Mesenchymal stem cell (in vitro differentiated cells and primary cell): ENCODE data around the gene PCSK1N. TPM values are rescaled to one million over a fixed set of nuclear protein-coding genes. Genes with fewer than 3 reads are reported as not detected.
"Not testable (repeated sequence)": the region's sequence is repeated elsewhere in the genome, so short reads cannot be mapped to it uniquely, and the experiment has no call there.

Source experiments
- DNase-seq: peaks from one replicate; pipeline ENCODE4 v3.0.0-alpha.2; 2013
- H2AFZ ChIP-seq: one replicate; pipeline ENCODE4 v1.6.1; 2013; ENCODE audit warnings: low read depth, mild to moderate bottlenecking, control low read depth, inconsistent platforms, low read length, moderate library complexity
- H2AK5ac ChIP-seq: 2 replicates; pipeline ENCODE4 v1.6.1; 2013; ENCODE audit warnings: low read length, moderate library complexity, mild to moderate bottlenecking, inconsistent platforms; ENCODE audit not compliant: severe bottlenecking
- H2BK120ac ChIP-seq: one replicate; pipeline ENCODE4 v1.6.1; 2013; ENCODE audit warnings: low read depth, mild to moderate bottlenecking, inconsistent platforms, low read length, moderate library complexity
- H2BK12ac ChIP-seq, 2 experiments: one replicate each; pipeline ENCODE4 v1.6.1; 2013; ENCODE audit warnings: inconsistent platforms in 2 of 2, low read length in 2 of 2, mild to moderate bottlenecking in 2 of 2, moderate library complexity in 2 of 2, control low read depth in 1 of 2
- H2BK15ac ChIP-seq: one replicate; pipeline ENCODE4 v1.6.1; 2013; ENCODE audit warnings: mild to moderate bottlenecking, low read depth, inconsistent platforms; ENCODE audit not compliant: poor library complexity, severe bottlenecking
- H2BK5ac ChIP-seq: 2 replicates; pipeline ENCODE4 v1.6.1; 2013; ENCODE audit warnings: low read depth, mild to moderate bottlenecking, low read length, control low read depth, inconsistent platforms; ENCODE audit not compliant: poor library complexity, severe bottlenecking
- H3K14ac ChIP-seq, 2 experiments: one replicate each; pipeline ENCODE4 v1.6.1; 2013; ENCODE audit warnings: inconsistent platforms in 2 of 2, low read length in 2 of 2, control low read depth in 1 of 2, mild to moderate bottlenecking in 1 of 2, moderate library complexity in 1 of 2
- H3K18ac ChIP-seq, 2 experiments: one replicate each; pipeline ENCODE4 v1.6.1; 2013; ENCODE audit warnings: inconsistent platforms in 2 of 2, low read length in 2 of 2, control low read depth in 1 of 2, low read depth in 1 of 2, mild to moderate bottlenecking in 1 of 2
- H3K23ac ChIP-seq, 2 experiments: one replicate each; pipeline ENCODE4 v1.6.1; 2013; ENCODE audit warnings: inconsistent platforms in 2 of 2, low read length in 2 of 2, mild to moderate bottlenecking in 2 of 2, moderate library complexity in 2 of 2, control low read depth in 1 of 2
- H3K27ac ChIP-seq: 2 replicates; pipeline ENCODE4 v1.5.1; 2013; ENCODE audit warnings: mild to moderate bottlenecking, moderate library complexity, low read length, control low read depth, inconsistent platforms; ENCODE audit not compliant: poor library complexity, severe bottlenecking
- H3K27me3 ChIP-seq, 2 experiments: 2 replicates each; pipeline versions ENCODE4 v1.6.1 to v1.7.0; 2013; ENCODE audit warnings: low read length in 2 of 2, mild to moderate bottlenecking in 2 of 2, moderate library complexity in 2 of 2, control low read depth in 1 of 2, inconsistent platforms in 1 of 2; ENCODE audit not compliant: control insufficient read depth in 1 of 2, insufficient read depth in 1 of 2
- H3K36me3 ChIP-seq, 2 experiments: 2 replicates each; pipeline versions ENCODE4 v1.6.1 to v1.7.0; 2013; ENCODE audit warnings: low read length in 2 of 2, control low read depth in 1 of 2, inconsistent platforms in 1 of 2, low read depth in 1 of 2, mild to moderate bottlenecking in 1 of 2; ENCODE audit not compliant: insufficient read depth in 2 of 2, control insufficient read depth in 1 of 2
- H3K4ac ChIP-seq, 2 experiments: one replicate each; pipeline ENCODE4 v1.6.1; 2013; ENCODE audit warnings: inconsistent platforms in 2 of 2, low read length in 2 of 2, mild to moderate bottlenecking in 2 of 2, moderate library complexity in 2 of 2, control low read depth in 1 of 2, low read depth in 1 of 2
- H3K4me1 ChIP-seq: 2 replicates; pipeline ENCODE4 v1.6.1; 2013; ENCODE audit warnings: low read depth, low read length, control low read depth; ENCODE audit not compliant: control insufficient read depth, insufficient read depth
- H3K4me2 ChIP-seq: 2 replicates; pipeline ENCODE4 v1.6.1; 2013; ENCODE audit warnings: low read length, mild to moderate bottlenecking, inconsistent platforms; ENCODE audit not compliant: poor library complexity, severe bottlenecking
- H3K4me3 ChIP-seq, 2 experiments: 2 replicates each; pipeline versions ENCODE4 v1.5.1 to v1.7.0; 2013; ENCODE audit warnings: low read length in 2 of 2, mild to moderate bottlenecking in 2 of 2, control low read depth in 1 of 2, low read depth in 1 of 2; ENCODE audit not compliant: insufficient read depth in 1 of 2
- H3K79me1 ChIP-seq: replicated peaks from 2 replicates; pipeline ENCODE4 v1.6.1; 2013; ENCODE audit warnings: mild to moderate bottlenecking, control low read depth, low read length, inconsistent platforms; ENCODE audit not compliant: poor library complexity, severe bottlenecking
- H3K9ac ChIP-seq: 2 replicates; pipeline ENCODE4 v1.7.0; 2013; ENCODE audit warnings: mild to moderate bottlenecking, low read length, moderate library complexity
- H3K9me3 ChIP-seq: 2 replicates; pipeline ENCODE4 v1.7.0; 2013; ENCODE audit warnings: mild to moderate bottlenecking, low read length; ENCODE audit not compliant: control insufficient read depth
- H4K8ac ChIP-seq: one replicate; pipeline ENCODE4 v1.6.1; 2013; ENCODE audit warnings: inconsistent platforms, mild to moderate bottlenecking, low read length, moderate library complexity
- H4K91ac ChIP-seq: one replicate; pipeline ENCODE4 v1.6.1; 2013; ENCODE audit warnings: mild to moderate bottlenecking, low read length, inconsistent platforms
- WGBS: methylation state at CpG from one replicate; pipeline ENCODE4 v1.1.7; 2013; ENCODE audit warnings: mixed read lengths; 5-methylcytosine and 5-hydroxymethylcytosine counted together
- polyA plus RNA-seq, 2 experiments: library from polyadenylated mRNA; stranded (reverse); fragments of 200-250 nt; gene quantifications; one replicate each; pipeline ENCODE4 v1.2.3, GENCODE V29; 2013

The PCSK1N gene, protein sequence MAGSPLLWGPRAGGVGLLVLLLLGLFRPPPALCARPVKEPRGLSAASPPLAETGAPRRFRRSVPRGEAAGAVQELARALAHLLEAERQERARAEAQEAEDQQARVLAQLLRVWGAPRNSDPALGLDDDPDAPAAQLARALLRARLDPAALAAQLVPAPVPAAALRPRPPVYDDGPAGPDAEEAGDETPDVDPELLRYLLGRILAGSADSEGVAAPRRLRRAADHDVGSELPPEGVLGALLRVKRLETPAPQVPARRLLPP
- 0.12 TPM for polyA plus RNA-seq (2013, experiment 1 of 2)
- polyA plus RNA-seq (2013, experiment 2 of 2), result 0.16 TPM

DNA sequence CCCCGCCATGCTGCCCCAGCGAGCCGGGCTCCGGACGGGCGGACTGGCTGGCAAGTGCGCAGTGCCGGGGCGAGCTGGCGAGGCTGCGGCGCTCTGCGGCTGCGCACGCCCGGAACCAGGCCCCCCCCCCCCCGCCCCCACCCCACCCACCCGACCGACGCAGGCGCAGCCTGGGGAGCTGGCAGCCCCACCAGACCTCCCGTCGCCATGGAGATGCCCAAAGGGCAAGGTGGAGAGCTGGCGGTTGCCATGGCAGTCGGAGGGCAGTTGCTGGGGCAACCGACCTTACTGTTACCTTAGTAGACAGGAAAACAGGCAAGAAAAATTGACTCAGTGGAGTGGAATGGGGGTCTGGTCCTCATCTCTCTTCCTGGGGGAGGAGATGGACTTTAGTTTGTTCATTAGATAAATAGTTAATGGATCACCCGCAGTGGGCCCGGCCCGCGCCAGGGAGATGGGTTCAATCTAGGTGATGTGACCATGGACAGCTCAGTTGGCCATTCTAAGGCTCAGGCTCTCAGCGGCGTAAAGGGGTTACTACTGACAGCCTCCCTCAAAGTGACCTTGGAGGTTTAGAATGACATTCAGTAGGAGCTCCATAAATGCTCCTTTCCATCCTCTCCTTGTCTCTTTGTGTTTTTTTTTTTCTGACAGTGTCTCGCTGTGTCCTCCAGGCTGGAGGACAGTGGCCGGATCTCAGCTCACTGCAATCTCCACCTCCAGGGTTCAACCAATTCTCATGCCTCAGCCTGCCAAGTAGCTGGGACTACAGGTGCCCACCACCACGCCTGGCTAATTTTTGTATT lies at the start of gene PCSK1N:
TSS of gene PCSK1N (minus strand) at position 87 of the 806 bp plus-strand sequence. CDS start at position 9, 78 bp downstream.
- H2BK120ac ChIP-seq, result no peak within 1 kb of the TSS
- H3K23ac ChIP-seq, result no peak within 1 kb of the TSS
- H3K9ac ChIP-seq, result no peak within 1 kb of the TSS
- H3K27me3 ChIP-seq, result peaks cover 30 to 54% of the 10 kb centered on the region in 2 experiments
- H3K4ac ChIP-seq, result no peak within 1 kb of the TSS
- no peak within 1 kb of the TSS for H2BK12ac ChIP-seq
- DNase-seq, result no peak
- no peak within 1 kb of the TSS for H3K14ac ChIP-seq
- peak within 1 kb of the TSS in 1 of 2 experiments; percentile 42 for H3K4me3 ChIP-seq
- no peaks in the 10 kb centered on the region for H3K9me3 ChIP-seq
- H2AK5ac ChIP-seq, result no peak within 1 kb of the TSS
- H3K36me3 ChIP-seq, result no peaks in the 10 kb centered on the region
- no peak within 1 kb of the TSS for H4K8ac ChIP-seq
- H2AFZ ChIP-seq, result no peak within 1 kb of the TSS
- H2BK15ac ChIP-seq, result no peak within 1 kb of the TSS
- no peak within 1 kb of the TSS for H2BK5ac ChIP-seq
- no peaks in the 10 kb centered on the region for H3K79me1 ChIP-seq
- peaks cover 12% of the 10 kb centered on the region for H3K4me1 ChIP-seq
- H3K18ac ChIP-seq, result no peak within 1 kb of the TSS
- no peak within 1 kb of the TSS for H3K27ac ChIP-seq
- peak within 1 kb of the TSS; percentile 14 for H3K4me2 ChIP-seq
- WGBS, result 27% methylated on average over 11 of the region's 35 CpGs
- no peak within 1 kb of the TSS for H4K91ac ChIP-seq

DNA sequence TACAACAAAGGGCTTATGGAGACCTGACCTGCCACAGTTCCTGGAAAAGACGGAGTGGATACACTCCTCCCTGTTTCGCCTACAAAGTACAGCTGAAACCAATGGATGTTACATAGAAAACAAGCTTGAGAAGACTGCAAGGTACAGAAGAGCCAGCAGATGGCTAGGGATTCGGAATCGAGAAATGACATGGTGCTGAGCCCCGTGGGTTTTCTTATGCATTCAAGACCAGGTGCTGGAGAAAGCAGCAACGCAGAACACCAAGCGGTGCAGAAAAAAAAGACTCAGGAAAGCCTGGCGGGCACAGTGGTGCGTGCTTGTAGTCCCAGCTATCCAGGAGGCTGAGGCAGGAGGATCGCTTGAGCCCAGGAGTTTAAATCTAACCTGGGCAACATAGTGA lies 48.3 kb upstream of the PCSK1N start:
- no peak overlapping the region for H3K27ac ChIP-seq
- H3K14ac ChIP-seq, result no peak overlapping the region
- H3K23ac ChIP-seq, result no peak overlapping the region
- no peak for DNase-seq
- H2BK15ac ChIP-seq, result no peak overlapping the region
- no peaks in the 10 kb centered on the region for H3K4me1 ChIP-seq
- H4K91ac ChIP-seq, result no peak overlapping the region
- no peak overlapping the region for H2BK5ac ChIP-seq
- H2AK5ac ChIP-seq, result no peak overlapping the region
- H3K9ac ChIP-seq, result no peak overlapping the region
- H3K27me3 ChIP-seq, result peaks cover 0 to 7% of the 10 kb centered on the region in 2 experiments
- no peak overlapping the region for H2BK120ac ChIP-seq
- no peak overlapping the region for H3K18ac ChIP-seq
- no peak overlapping the region for H3K4me2 ChIP-seq
- no peaks in the 10 kb centered on the region for H3K36me3 ChIP-seq
- no peak overlapping the region for H3K4me3 ChIP-seq
- H3K9me3 ChIP-seq, result no peaks in the 10 kb centered on the region
- H4K8ac ChIP-seq, result no peak overlapping the region
- H3K4ac ChIP-seq, result no peak overlapping the region
- H2BK12ac ChIP-seq, result no peak overlapping the region
- 84% methylated on average over 10 of the region's 10 CpGs for WGBS
- H2AFZ ChIP-seq, result no peak overlapping the region
- no peaks in the 10 kb centered on the region for H3K79me1 ChIP-seq

DNA sequence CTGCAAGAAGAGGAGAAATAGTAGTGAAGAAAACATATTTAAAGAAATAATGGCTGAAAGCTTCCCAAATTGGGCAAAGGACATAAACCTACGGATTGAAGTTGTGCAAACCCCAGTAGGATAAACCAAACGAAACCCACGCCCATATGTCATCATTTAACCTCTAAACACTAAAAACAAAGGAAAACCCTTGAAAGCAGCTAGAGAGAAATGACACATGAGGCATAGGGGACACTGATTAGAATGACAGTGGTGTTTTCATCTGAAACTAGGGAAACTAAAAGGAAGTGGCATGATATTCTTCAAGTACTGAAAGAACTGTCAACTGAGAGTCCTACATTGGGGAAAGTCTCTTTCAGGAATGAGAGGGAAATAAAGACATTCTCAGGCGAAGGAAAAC lies 41.5 kb upstream of the PCSK1N start:
- H2AK5ac ChIP-seq, H2BK15ac ChIP-seq, H3K23ac ChIP-seq, H3K79me1 ChIP-seq, H4K91ac ChIP-seq, H2BK12ac ChIP-seq, H3K14ac ChIP-seq, H3K36me3 ChIP-seq, H3K4me3 ChIP-seq, H2BK5ac ChIP-seq, H4K8ac ChIP-seq, H2AFZ ChIP-seq, H3K27me3 ChIP-seq, H2BK120ac ChIP-seq, H3K18ac ChIP-seq, H3K4me2 ChIP-seq, H3K27ac ChIP-seq, H3K4me1 ChIP-seq, H3K9me3 ChIP-seq, H3K4ac ChIP-seq, H3K9ac ChIP-seq, DNase-seq: not testable (repeated sequence)
- WGBS, result no CpG with 5 or more reads among the region's 4 CpGs

DNA sequence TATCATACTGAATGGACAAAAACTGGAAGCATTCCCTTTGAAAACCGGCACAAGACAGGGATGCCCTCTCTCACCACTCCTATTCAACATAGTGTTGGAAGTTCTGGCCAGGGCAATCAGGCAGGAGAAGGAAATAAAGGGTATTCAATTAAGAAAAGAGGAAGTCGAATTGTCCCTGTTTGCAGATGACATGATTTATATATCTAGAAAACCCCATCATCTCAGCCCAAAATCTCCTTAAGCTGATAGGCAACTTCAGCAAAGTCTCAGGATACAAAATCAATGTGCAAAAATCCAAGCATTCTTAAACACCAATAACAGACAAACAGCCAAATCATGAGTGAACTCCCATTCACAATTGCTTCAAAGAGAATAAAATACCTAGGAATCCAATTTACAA lies 36.6 kb upstream of the PCSK1N start:
- not testable (repeated sequence) for H3K4me2 ChIP-seq, H2AK5ac ChIP-seq, DNase-seq, H3K9me3 ChIP-seq, H3K18ac ChIP-seq, H3K9ac ChIP-seq, H4K91ac ChIP-seq, H3K23ac ChIP-seq, H3K27ac ChIP-seq, H3K4ac ChIP-seq, H4K8ac ChIP-seq, H3K79me1 ChIP-seq, H2AFZ ChIP-seq, H3K4me1 ChIP-seq, H2BK15ac ChIP-seq, H3K14ac ChIP-seq, H3K36me3 ChIP-seq, H2BK120ac ChIP-seq, H3K4me3 ChIP-seq, H2BK12ac ChIP-seq, H2BK5ac ChIP-seq
- WGBS, result no CpG with 5 or more reads among the region's 2 CpGs
- H3K27me3 ChIP-seq, result peaks cover 0 to 10% of the 10 kb centered on the region in 2 experiments
